Mesenchymal stem cell (in vitro differentiated cells and primary cell): ENCODE results near the gene APEH. TPM values are rescaled to one million over a fixed set of nuclear protein-coding genes. Genes with fewer than 3 reads are reported as not detected.

ENCODE experiments used
- DNase-seq: peaks from one replicate; pipeline ENCODE4 v3.0.0-alpha.2; 2013
- H2AFZ ChIP-seq: one replicate; pipeline ENCODE4 v1.6.1; 2013; ENCODE audit warnings: low read depth, mild to moderate bottlenecking, control low read depth, inconsistent platforms, low read length, moderate library complexity
- H2AK5ac ChIP-seq: 2 replicates; pipeline ENCODE4 v1.6.1; 2013; ENCODE audit warnings: low read length, moderate library complexity, mild to moderate bottlenecking, inconsistent platforms; ENCODE audit not compliant: severe bottlenecking
- H2BK120ac ChIP-seq: one replicate; pipeline ENCODE4 v1.6.1; 2013; ENCODE audit warnings: low read depth, mild to moderate bottlenecking, inconsistent platforms, low read length, moderate library complexity
- H2BK12ac ChIP-seq, 2 experiments: one replicate each; pipeline ENCODE4 v1.6.1; 2013; ENCODE audit warnings: inconsistent platforms in 2 of 2, low read length in 2 of 2, mild to moderate bottlenecking in 2 of 2, moderate library complexity in 2 of 2, control low read depth in 1 of 2
- H2BK15ac ChIP-seq: one replicate; pipeline ENCODE4 v1.6.1; 2013; ENCODE audit warnings: mild to moderate bottlenecking, low read depth, inconsistent platforms; ENCODE audit not compliant: poor library complexity, severe bottlenecking
- H2BK5ac ChIP-seq: 2 replicates; pipeline ENCODE4 v1.6.1; 2013; ENCODE audit warnings: low read depth, mild to moderate bottlenecking, low read length, control low read depth, inconsistent platforms; ENCODE audit not compliant: poor library complexity, severe bottlenecking
- H3K14ac ChIP-seq, 2 experiments: one replicate each; pipeline ENCODE4 v1.6.1; 2013; ENCODE audit warnings: inconsistent platforms in 2 of 2, low read length in 2 of 2, control low read depth in 1 of 2, mild to moderate bottlenecking in 1 of 2, moderate library complexity in 1 of 2
- H3K18ac ChIP-seq, 2 experiments: one replicate each; pipeline ENCODE4 v1.6.1; 2013; ENCODE audit warnings: inconsistent platforms in 2 of 2, low read length in 2 of 2, control low read depth in 1 of 2, low read depth in 1 of 2, mild to moderate bottlenecking in 1 of 2
- H3K23ac ChIP-seq, 2 experiments: one replicate each; pipeline ENCODE4 v1.6.1; 2013; ENCODE audit warnings: inconsistent platforms in 2 of 2, low read length in 2 of 2, mild to moderate bottlenecking in 2 of 2, moderate library complexity in 2 of 2, control low read depth in 1 of 2
- H3K27ac ChIP-seq: 2 replicates; pipeline ENCODE4 v1.5.1; 2013; ENCODE audit warnings: mild to moderate bottlenecking, moderate library complexity, low read length, control low read depth, inconsistent platforms; ENCODE audit not compliant: poor library complexity, severe bottlenecking
- H3K27me3 ChIP-seq, 2 experiments: 2 replicates each; pipeline versions ENCODE4 v1.6.1 to v1.7.0; 2013; ENCODE audit warnings: low read length in 2 of 2, mild to moderate bottlenecking in 2 of 2, moderate library complexity in 2 of 2, control low read depth in 1 of 2, inconsistent platforms in 1 of 2; ENCODE audit not compliant: control insufficient read depth in 1 of 2, insufficient read depth in 1 of 2
- H3K36me3 ChIP-seq, 2 experiments: 2 replicates each; pipeline versions ENCODE4 v1.6.1 to v1.7.0; 2013; ENCODE audit warnings: low read length in 2 of 2, control low read depth in 1 of 2, inconsistent platforms in 1 of 2, low read depth in 1 of 2, mild to moderate bottlenecking in 1 of 2; ENCODE audit not compliant: insufficient read depth in 2 of 2, control insufficient read depth in 1 of 2
- H3K4ac ChIP-seq, 2 experiments: one replicate each; pipeline ENCODE4 v1.6.1; 2013; ENCODE audit warnings: inconsistent platforms in 2 of 2, low read length in 2 of 2, mild to moderate bottlenecking in 2 of 2, moderate library complexity in 2 of 2, control low read depth in 1 of 2, low read depth in 1 of 2
- H3K4me1 ChIP-seq: 2 replicates; pipeline ENCODE4 v1.6.1; 2013; ENCODE audit warnings: low read depth, low read length, control low read depth; ENCODE audit not compliant: control insufficient read depth, insufficient read depth
- H3K4me2 ChIP-seq: 2 replicates; pipeline ENCODE4 v1.6.1; 2013; ENCODE audit warnings: low read length, mild to moderate bottlenecking, inconsistent platforms; ENCODE audit not compliant: poor library complexity, severe bottlenecking
- H3K4me3 ChIP-seq, 2 experiments: 2 replicates each; pipeline versions ENCODE4 v1.5.1 to v1.7.0; 2013; ENCODE audit warnings: low read length in 2 of 2, mild to moderate bottlenecking in 2 of 2, control low read depth in 1 of 2, low read depth in 1 of 2; ENCODE audit not compliant: insufficient read depth in 1 of 2
- H3K79me1 ChIP-seq: replicated peaks from 2 replicates; pipeline ENCODE4 v1.6.1; 2013; ENCODE audit warnings: mild to moderate bottlenecking, control low read depth, low read length, inconsistent platforms; ENCODE audit not compliant: poor library complexity, severe bottlenecking
- H3K9ac ChIP-seq: 2 replicates; pipeline ENCODE4 v1.7.0; 2013; ENCODE audit warnings: mild to moderate bottlenecking, low read length, moderate library complexity
- H3K9me3 ChIP-seq: 2 replicates; pipeline ENCODE4 v1.7.0; 2013; ENCODE audit warnings: mild to moderate bottlenecking, low read length; ENCODE audit not compliant: control insufficient read depth
- H4K8ac ChIP-seq: one replicate; pipeline ENCODE4 v1.6.1; 2013; ENCODE audit warnings: inconsistent platforms, mild to moderate bottlenecking, low read length, moderate library complexity
- H4K91ac ChIP-seq: one replicate; pipeline ENCODE4 v1.6.1; 2013; ENCODE audit warnings: mild to moderate bottlenecking, low read length, inconsistent platforms
- WGBS: methylation state at CpG from one replicate; pipeline ENCODE4 v1.1.7; 2013; ENCODE audit warnings: mixed read lengths; 5-methylcytosine and 5-hydroxymethylcytosine counted together
- polyA plus RNA-seq, 2 experiments: library from polyadenylated mRNA; stranded (reverse); fragments of 200-250 nt; gene quantifications; one replicate each; pipeline ENCODE4 v1.2.3, GENCODE V29; 2013

Gene APEH
- polyA plus RNA-seq (2013, experiment 1 of 2) = 46.0 TPM
- 44.5 TPM for polyA plus RNA-seq (2013, experiment 2 of 2)

GRCh38 chr3:49673715-49674496, at the start of gene APEH:
Gene APEH (plus strand): TSS chr3:49674351. CDS start chr3:49674402, 51 bp downstream.
- Histone ChIP-seq H3K9ac (peak within 1 kb of the TSS; percentile 90), H3K14ac (peak within 1 kb of the TSS in 1 of 2 experiments; percentile 94), H2BK15ac (peak within 1 kb of the TSS; percentile 83), H3K36me3 (peaks cover 35 to 38% of the 10 kb centered on the region in 2 experiments), H2BK12ac (peak within 1 kb of the TSS in 1 of 2 experiments; percentile 51), H2BK5ac (peak within 1 kb of the TSS; percentile 90), H4K91ac (peak within 1 kb of the TSS; percentile 87), H3K27me3 (peaks cover 0 to 5% of the 10 kb centered on the region in 2 experiments), H3K18ac (peak within 1 kb of the TSS; percentile 74 to 92), H3K9me3 (no peaks in the 10 kb centered on the region), H3K4me2 (peak within 1 kb of the TSS; percentile 65), H3K23ac (no peak within 1 kb of the TSS), H3K4ac (peak within 1 kb of the TSS; percentile 68 to 85), H4K8ac (peak within 1 kb of the TSS; percentile 86), H3K4me3 (peak within 1 kb of the TSS; percentile 93 to 95), H3K79me1 (peaks cover 44% of the 10 kb centered on the region), H2AK5ac (peak within 1 kb of the TSS; percentile 87), H3K4me1 (peaks cover 30% of the 10 kb centered on the region), H3K27ac (peak within 1 kb of the TSS; percentile 88), H2AFZ (peak within 1 kb of the TSS; percentile 84), H2BK120ac (no peak within 1 kb of the TSS)
- WGBS = under 1% methylated on average over 70 of the region's 71 CpGs
- peak; percentile 99 for DNase-seq

- H3K79me1 ChIP-seq = no peaks in the 10 kb centered on the region
- no peak overlapping the region for H3K9ac ChIP-seq
- no peak overlapping the region for H3K27ac ChIP-seq
- H3K4me2 ChIP-seq = no peak overlapping the region
- WGBS = 94% methylated on average over 13 of the region's 13 CpGs
- H3K23ac ChIP-seq = no peak overlapping the region
- H3K27me3 ChIP-seq = peaks cover 5 to 73% of the 10 kb centered on the region in 2 experiments
- no peak overlapping the region for H2AFZ ChIP-seq
- no peaks in the 10 kb centered on the region for H3K36me3 ChIP-seq
- H3K4ac ChIP-seq = no peak overlapping the region
- H3K18ac ChIP-seq = no peak overlapping the region
- no peak overlapping the region for H2BK5ac ChIP-seq
- no peak overlapping the region for H2BK120ac ChIP-seq
- no peak for DNase-seq
- H4K8ac ChIP-seq = no peak overlapping the region
- H3K9me3 ChIP-seq = no peaks in the 10 kb centered on the region
- peaks cover 6% of the 10 kb centered on the region for H3K4me1 ChIP-seq
- H4K91ac ChIP-seq = no peak overlapping the region
- H3K4me3 ChIP-seq = no peak overlapping the region
- H2AK5ac ChIP-seq = no peak overlapping the region
- no peak overlapping the region for H3K14ac ChIP-seq
- H2BK15ac ChIP-seq = no peak overlapping the region
- no peak overlapping the region for H2BK12ac ChIP-seq
Observed at GRCh38 chr3:49625071-49625470, 49.1 kb upstream of the APEH start.

GRCh38 chr3:49626101-49626581, 48.0 kb upstream of the APEH start:
- no peak overlapping the region for H3K4ac ChIP-seq
- H3K23ac ChIP-seq = no peak overlapping the region
- H2BK15ac ChIP-seq = no peak overlapping the region
- DNase-seq = no peak
- H2BK5ac ChIP-seq = no peak overlapping the region
- no peak overlapping the region for H3K4me3 ChIP-seq
- no peak overlapping the region for H2BK12ac ChIP-seq
- H3K14ac ChIP-seq = no peak overlapping the region
- peaks cover 5 to 72% of the 10 kb centered on the region in 2 experiments for H3K27me3 ChIP-seq
- H3K9me3 ChIP-seq = no peaks in the 10 kb centered on the region
- H3K27ac ChIP-seq = no peak overlapping the region
- H3K18ac ChIP-seq = no peak overlapping the region
- 61% methylated on average over 8 of the region's 8 CpGs for WGBS
- no peak overlapping the region for H2AFZ ChIP-seq
- no peak overlapping the region for H2AK5ac ChIP-seq
- no peak overlapping the region for H3K9ac ChIP-seq
- no peaks in the 10 kb centered on the region for H3K79me1 ChIP-seq
- no peak overlapping the region for H4K8ac ChIP-seq
- no peak overlapping the region for H3K4me2 ChIP-seq
- no peak overlapping the region for H4K91ac ChIP-seq
- H3K36me3 ChIP-seq = no peaks in the 10 kb centered on the region
- H2BK120ac ChIP-seq = no peak overlapping the region
- H3K4me1 ChIP-seq = peaks cover 6% of the 10 kb centered on the region

- Histone ChIP-seq H4K91ac (no peak overlapping the region), H3K9ac (no peak overlapping the region), H2BK5ac (no peak overlapping the region), H3K4me1 (peaks cover 6% of the 10 kb centered on the region), H3K4me3 (no peak overlapping the region), H3K23ac (no peak overlapping the region), H2BK15ac (no peak overlapping the region), H3K79me1 (no peaks in the 10 kb centered on the region), H3K18ac (no peak overlapping the region), H2AFZ (no peak overlapping the region), H3K27me3 (peaks cover 5 to 66% of the 10 kb centered on the region in 2 experiments), H4K8ac (no peak overlapping the region), H3K36me3 (no peaks in the 10 kb centered on the region), H3K4ac (no peak overlapping the region), H3K4me2 (no peak overlapping the region), H2AK5ac (no peak overlapping the region), H2BK120ac (no peak overlapping the region), H3K9me3 (peaks cover 6% of the 10 kb centered on the region), H3K27ac (no peak overlapping the region), H2BK12ac (no peak overlapping the region), H3K14ac (no peak overlapping the region)
- DNase-seq = no peak
- WGBS = 88% methylated on average over 1 of the region's 1 CpG
Observed at GRCh38 chr3:49626796-49627195, 47.4 kb upstream of the APEH start.
